HG02571 (cell line): ENCODE results near the gene MUSK.
"Not testable (repeated sequence)": the region's sequence is repeated elsewhere in the genome, so short reads cannot be mapped to it uniquely, and the experiment has no call there.

Experiments used
- ATAC-seq: cut with Tn5 transposase; IDR thresholded peaks from one replicate; pipeline ENCODE4 v1.9.1; 2021; ENCODE audit warnings: mild to moderate bottlenecking, moderate library complexity; ENCODE audit not compliant: unreplicated experiment

Gene MUSK

DNA sequence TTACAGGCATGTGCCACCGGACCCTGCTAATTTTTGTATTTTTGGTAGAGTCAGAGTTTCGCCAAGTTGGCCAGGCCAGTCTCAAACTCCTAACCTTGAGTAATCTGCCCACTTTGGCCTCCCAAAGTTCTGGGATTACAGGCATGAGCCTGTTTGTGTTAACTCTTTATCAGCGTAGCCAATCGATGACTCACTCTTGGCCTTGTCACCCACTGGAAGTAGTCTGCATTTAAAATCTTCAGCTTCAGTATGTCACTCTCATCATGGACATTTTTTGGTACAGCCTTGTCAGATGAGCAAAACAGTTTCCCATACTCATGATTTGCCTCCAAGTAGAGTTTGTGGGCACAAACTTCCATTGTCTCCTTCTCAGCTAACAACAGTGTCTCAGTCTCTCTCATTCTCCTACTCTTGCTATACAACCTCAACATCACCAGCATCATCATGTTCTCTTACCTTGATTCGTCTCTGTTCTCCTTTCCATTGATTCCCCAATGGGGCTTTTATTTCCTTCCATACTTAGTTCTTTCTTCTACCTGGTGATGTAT, 22.5 kb downstream of the MUSK start:
- ATAC-seq, result no peak

DNA sequence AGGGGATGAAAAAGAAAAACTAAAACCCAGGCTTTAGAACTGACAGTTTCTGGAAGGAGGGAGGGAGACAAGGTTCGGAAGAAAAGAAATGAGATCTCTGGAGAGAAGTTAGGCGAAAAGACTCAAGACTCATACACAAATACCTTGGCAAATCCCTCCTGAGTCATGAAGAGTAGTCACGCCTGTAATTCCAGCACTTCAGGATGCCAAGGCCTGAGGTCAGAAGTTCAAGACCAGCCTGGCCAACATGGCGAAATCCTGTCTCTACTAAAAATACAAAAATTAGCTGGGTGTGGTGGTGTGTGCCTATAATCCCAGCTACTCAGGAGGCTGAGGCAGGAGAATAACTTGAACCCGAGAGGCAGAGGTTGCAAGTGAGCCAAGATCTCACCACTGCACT, 27.3 kb downstream of the MUSK start:
- not testable (repeated sequence) for ATAC-seq

DNA sequence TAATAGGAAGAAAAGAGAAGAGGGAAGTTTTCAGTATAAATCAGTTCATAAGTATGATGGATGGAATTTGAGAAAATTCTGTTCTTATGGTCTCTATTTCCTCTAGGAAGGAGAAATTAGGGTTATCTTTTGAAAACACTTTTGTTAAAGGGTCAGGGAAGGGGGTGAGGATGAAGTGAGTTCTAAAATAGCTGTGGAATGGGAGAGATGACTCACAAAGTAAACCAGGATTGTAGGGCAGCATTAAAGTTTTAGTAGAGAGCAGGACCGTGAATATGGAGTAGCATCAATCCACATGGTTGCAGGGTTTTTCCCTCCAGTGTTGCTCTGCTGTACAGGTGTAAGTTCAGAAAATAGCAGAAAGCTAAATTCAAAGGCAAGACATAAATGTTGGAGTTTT, 32.4 kb downstream of the MUSK start:
- no peak for ATAC-seq

DNA sequence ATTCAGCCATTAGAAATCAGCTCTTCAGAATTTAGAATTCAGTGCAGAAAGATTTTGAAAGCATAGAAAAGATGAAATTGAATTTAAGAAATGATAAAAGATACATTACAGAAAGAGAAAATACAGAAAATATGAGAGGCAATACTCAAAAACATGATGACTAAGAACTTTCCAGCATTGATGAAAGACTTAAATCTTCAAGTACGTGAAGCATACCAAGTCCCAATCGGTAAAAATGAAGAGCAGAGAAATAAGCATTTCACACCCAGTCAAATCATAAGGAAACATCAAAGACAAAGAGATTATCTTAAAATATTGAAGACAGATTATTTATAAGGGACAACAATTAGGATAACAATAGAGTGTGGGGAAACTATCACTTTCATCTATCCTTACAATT, 35.1 kb downstream of the MUSK start:
- no peak for ATAC-seq

DNA sequence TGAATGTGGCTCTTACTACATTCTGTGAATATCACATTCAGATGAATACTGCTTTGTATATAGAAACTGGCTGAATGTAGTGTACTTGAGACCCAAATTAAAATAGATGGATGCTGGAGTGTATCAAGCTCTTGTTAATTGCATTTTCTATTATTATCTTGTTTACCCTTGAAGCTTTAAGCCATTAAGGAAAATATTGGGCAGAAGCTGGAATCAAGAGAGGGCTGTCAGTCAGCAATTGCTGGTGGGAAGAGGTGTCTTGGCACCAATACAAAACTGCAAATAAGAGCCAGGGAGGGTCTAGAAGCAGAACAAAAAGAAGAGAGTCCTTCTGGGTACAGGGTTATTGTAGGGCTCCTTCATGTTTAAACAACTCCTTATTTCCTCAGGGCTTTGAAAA, 38.8 kb downstream of the MUSK start:
- no peak for ATAC-seq

DNA sequence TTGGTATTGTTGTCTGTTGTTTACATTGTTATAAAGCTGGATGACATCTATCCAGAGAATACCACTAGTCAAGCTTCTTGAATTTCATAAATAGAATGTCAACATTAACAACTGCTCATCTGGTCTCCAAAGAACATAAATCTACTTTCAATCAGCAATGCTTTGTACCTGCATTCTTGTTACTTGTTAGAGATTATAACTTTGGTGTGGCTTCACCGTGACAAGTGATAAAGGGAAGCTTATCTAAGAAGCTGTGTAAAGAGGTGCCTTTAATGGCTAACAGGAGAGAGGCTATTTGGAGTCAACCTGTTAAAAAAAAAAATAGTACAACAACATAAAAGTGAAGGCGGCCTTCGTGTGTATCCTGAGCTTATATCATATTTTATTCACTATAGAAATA, 41.8 kb downstream of the MUSK start:
- no peak for ATAC-seq

DNA sequence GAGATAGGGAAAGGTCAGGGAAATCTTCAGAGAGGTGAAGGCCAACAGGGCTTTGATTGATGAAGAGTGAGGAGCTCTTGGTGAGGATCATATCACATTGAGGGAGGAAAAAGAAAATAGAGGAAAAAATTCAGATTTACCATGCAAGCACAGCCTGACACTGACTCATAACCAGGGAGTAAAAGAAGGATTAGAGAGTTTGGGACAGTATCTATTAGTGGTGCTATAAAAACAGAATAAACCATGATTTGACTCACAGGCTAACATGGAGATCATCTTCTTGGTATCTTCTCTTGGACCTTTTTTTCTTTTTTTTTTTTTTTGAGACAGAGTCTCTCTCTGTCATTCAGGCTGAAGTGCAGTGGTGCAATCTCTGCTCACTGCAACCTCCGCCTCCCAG, 44.4 kb downstream of the MUSK start:
- ATAC-seq, result no peak

DNA sequence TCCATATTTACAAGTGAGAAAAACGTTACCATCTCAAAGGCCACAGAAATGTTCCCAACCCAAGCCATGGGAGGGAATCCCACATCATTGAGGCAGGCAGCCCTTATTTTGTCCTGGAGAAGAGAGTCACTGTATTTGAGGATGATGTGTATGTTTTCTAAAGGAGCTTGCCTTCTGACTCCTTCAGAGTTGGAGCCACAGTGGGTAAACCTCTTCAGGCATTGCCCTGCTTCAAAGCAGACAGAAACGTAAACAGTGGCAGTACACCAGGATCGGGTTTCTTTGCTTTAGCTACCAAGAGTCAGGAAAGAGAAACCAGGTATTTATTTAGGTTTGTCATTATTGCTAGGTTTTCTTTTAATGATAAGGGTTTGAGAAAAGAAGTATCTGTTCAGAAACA, 45.7 kb downstream of the MUSK start:
- ATAC-seq, result no peak

DNA sequence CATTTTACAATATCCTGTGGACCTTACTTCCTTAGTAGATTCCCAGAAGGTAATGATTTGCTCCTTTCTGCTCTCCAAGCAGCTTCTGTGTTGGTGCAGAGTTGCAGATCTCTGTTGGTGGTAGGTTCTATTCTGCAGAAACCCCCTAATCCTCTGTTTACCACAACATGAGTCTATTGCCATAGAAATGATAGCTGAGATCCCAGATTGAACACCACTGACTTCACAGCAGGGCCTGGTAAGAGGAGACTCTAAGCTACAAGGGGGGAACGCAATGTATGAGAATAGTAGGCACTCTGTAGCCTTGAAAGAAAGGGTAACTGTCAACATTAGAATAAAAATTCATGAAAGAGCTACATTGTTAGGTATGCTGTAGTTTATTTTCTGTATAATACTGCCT, 59.5 kb downstream of the MUSK start:
- no peak for ATAC-seq

DNA sequence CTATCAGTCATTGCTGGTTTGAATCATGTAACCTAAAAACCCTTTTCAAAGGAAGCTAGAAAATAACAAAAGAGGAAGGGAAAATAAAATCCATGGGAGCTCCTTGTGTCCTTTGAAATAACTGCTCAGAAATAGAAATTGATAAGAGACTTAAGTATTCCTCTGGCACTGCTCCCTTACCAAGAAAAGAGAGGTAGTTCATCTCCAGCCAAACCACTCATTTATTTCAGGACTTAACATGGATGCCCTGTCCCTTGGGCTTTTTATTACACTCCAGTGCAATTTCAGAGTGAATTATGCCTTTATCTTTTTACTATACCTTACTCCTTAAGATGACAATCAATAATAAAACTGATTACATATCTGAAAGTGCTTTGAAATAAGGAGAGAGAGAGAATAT, 61.0 kb downstream of the MUSK start:
- ATAC-seq, result no peak

DNA sequence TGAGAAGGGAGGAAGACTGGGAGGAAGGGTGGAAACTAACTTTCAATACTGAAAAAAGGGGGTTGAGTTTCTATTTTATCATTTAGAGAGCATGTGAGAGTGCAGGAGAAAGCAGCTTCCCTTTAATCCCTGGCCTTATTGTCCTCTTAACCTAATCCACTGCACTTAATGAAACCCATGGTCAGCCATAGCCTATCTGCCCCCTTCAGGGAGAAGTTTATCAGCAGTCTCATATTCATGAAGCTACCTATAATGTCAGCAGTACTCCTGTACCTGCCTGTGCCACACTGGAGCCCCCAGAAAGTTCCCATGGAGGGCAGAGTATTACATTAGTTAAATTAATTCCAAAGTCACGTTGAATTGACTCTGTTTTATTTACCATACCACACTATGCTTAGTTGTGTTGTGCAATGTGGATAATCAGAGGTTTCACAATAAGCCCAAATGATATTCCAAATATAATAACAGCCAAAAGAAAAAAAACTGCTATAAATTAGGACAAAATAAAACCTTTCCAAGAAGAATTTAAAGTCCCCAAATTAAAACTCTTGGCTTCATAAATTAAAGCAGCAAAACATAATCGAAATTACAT, 62.9 kb downstream of the MUSK start:
- no peak for ATAC-seq

DNA sequence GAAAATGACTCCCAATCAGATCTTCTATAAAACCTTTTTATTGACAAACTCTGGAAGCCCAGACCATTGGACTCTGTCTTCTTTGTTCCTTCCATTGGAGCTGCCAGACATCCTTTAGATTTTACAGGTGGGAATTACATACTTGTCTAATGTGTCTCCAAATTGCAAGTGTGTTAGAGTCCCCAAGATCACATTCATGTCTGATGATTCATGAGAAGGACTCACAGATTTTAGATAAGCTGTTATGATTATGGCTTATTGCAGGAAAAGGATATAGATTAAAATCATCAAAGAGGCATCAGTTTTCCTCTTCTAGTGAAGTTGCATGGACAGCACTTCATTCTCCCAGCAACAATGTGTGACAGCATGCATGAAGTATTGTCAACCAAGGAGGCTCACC, 70.4 kb downstream of the MUSK start:
- ATAC-seq, result no peak

DNA sequence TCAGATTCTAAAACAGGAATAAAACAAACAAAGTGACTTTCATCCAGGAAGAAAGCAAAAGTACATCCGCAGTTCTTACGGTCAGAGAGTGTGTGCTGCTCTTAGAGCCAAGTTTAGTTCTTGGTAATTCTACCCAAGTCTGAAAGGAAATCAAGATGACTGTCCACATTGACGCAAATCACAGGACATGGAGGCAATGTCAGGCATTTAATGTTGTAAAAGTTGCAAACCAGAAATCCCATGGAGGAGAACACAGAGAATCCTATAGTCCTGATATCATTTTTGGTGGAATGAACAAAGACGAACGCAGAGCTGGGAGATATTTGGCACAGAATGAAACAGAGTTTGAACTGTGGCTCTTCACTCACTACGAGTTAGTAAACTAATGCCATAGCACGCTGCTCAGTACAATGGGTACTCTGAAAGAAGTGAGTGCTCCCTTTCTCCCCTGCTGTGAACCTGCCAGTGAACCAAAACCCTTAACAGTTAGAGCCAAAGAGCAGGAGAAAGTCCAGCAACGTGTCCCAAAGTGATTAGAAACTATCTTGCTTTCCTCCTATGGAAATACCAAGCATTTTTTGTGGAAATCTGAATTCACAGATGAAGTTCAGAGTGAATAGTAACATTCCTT, 74.3 kb downstream of the MUSK start:
- ATAC-seq, result no peak

DNA sequence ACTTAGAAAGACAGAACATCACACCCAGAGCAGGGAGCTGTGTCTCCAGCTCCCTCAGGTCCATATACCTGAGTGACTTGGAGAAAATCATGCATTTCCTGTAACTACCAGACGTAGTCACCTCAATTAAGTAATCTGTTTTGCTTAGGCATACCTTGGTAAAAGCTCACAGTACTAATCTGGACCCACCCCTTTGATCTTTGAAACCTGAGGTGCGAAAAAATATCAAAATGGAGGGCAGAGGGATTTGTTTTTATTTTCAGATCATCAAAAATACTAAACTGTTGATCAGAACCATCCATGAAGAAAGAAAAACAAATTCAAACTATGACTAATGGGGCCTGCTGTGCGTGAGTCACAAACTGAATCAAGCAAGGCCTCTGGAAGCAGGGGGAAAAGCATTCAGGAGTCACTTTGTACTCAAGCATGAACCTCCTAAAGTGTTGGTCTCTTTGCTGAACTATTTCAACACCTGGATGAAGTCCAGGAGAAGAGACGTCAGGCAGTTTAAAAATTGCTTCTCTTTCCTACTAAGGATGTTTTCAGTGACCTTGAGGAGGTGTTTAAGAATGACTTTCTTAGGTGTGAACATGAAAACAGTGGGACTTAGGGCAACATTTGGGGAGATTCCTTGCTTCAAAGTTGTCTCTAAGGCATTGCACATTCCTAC, 76.3 kb downstream of the MUSK start:
- no peak for ATAC-seq

DNA sequence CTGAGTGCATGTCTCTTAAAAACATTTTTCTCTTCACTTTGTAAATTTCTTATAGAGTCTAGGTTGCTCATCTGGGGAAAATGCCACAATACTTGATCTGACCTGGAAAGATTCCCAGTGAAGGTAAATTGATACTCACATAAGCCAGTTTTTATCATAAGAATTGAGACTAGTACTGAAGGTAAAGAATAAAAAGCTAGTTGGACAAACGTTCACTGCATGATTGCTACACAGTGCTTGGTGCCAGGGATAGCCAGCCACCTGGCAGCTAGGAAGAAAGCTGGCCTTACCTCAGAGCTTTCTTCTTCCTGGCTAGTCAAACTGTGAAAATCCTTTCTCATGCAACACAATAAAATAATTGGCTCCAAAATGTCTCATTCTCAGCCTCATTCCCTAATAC, 77.1 kb downstream of the MUSK start:
- no peak for ATAC-seq

DNA sequence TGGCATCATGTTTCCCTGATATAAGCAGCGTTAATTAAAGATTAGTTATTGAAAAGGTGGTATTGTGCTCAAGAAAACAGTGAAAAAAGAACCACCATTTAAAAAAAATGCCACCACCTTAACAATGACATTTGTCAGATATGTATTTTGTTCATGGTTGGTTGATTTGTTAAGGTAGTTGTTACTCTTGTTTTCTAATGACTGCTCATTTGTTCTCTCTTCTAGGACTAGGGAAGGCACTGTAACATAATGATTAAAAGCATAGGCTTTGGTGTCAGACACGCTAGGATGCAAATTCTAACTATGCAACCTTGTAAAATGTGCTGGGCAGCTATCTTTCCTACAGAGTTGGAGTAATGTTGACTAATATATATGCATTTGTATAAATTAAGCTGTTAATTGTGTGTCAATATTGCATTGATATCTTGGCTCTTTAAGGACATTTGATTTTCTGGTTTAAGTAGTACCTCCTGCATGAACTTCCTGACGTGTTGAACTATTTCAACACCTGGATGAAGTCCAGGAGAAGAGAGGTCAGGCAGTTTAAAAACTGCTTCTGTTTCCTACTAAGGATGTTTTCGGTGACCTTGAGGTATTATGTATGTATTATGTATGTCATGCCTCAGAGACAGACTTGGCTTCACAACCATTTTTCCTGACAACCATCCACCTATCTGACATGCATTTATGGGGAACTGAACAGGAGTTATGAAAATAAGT, 77.8 kb downstream of the MUSK start:
- ATAC-seq, result no peak

DNA sequence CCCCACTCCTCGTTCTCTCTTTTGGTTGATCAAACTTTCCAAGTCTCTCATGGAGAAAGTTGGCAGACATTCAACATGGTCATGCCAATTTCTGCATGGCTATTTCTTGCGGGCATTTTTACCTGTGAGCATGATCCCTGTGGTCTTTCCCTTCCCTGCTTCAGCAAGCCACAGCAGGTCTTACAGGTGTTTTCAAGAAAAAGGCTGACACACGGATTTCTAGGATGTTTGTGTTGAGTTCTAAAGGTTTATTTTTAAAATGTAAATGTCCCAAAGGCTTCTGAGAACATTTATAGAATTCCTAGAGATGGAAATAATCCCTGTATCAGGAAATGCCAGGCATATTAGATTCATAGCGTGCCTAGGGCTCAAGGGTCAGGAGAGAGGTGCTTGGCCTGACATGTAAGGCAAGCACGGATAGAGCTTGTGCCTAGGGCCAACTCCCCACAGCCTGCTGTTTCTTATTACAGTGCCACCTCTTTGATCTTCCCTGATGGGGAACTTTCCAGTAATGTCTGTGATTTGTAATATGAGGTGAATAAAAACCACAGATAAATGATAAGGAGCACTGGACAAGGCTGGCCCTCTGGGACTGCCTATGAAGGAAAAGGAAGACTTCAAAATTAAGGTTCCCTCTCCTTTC, 79.8 kb downstream of the MUSK start:
- no peak for ATAC-seq

DNA sequence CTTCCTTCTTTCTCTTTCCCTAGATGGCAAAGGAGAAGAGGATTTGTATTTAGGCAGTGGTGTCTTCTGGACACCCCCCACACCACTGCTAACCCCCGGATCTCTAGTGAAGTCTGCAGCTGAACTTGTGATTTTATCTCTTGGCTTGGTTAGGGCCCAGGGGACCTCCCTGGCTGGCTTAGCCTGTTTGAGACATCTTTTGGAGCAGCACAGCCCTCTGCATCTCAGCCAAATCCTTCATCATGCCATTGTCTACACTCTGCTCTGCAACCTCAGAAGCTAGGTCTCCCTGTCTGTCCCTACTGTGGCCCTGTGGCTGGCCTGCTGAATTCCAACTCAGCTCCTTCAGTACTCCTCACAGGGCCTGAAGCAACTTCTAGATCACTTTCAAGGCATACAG, 81.7 kb downstream of the MUSK start:
- ATAC-seq, result no peak

DNA sequence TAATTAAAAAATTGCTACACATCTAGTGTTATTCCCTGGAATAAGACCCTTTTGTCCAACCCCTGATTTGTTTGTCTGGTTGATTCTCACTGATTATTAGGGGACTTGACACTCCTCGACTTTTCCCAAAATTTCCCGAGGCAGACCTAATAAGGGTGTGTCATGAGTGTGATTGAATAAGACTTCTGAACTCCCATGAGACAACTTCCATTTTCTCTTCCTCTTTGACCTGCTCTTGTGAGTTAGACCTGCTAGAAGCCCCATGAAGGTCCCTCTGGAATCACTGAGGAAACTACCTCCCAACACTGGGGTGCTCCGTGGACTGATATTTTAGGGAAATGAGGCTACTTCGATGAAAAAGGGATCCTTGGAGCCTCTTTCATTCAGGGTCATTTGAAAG, 83.4 kb downstream of the MUSK start:
- no peak for ATAC-seq

DNA sequence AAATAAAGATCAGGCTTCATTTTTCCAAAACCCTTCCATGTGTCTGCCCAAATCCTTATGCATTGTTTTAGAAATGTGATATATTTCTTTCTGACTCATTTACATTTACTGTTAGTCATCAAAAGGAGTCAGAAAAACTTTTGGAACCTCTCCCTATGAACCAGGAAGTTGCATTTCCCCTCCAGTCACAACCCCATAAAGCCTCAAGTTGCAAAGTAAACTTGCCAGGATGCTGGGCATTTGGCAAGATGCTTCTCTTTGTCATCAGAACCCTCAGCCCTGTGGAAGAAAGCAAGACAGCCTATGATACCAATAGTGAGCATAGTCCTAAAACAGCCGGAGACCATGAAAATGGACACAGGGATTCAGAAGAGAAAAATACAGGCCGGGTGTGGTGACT, 84.2 kb downstream of the MUSK start:
- no peak for ATAC-seq

DNA sequence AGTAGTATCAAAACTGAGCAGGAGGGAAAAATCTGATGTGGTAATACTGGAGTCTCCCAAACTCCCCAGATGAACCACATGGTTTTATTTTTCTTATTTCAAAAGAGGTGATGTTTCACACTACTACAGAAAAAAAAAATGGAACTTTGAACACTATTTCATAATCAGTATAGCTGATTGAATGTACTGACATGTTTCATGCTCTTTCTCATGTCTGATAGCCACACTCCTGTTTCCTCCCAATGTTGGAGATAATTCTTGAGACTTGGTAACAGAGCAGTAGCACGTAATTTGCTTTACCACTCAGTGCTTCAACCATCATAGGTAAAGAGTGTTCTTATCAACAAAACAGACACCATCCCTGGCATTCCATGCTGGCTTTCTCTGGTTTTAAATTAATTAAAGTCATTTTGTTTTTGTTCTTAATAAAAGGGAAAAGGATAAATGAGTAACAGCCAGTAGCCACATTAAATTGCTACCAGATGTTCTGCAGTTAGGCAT, 85.2 kb downstream of the MUSK start:
- ATAC-seq, result no peak
